HUDEP-2 (cell line): ENCODE measurements around the gene EMP2.
"Not testable (repeated sequence)": the region's sequence is repeated elsewhere in the genome, so short reads cannot be mapped to it uniquely, and the experiment has no call there.

Experiments
- DNase-seq, 76 experiments: peaks; one replicate each; lab custom pipeline; 2025; ENCODE audit not compliant: unreplicated experiment in 76 of 76; lab: John Stamatoyannopoulos, UW

EMP2 gene

DNA sequence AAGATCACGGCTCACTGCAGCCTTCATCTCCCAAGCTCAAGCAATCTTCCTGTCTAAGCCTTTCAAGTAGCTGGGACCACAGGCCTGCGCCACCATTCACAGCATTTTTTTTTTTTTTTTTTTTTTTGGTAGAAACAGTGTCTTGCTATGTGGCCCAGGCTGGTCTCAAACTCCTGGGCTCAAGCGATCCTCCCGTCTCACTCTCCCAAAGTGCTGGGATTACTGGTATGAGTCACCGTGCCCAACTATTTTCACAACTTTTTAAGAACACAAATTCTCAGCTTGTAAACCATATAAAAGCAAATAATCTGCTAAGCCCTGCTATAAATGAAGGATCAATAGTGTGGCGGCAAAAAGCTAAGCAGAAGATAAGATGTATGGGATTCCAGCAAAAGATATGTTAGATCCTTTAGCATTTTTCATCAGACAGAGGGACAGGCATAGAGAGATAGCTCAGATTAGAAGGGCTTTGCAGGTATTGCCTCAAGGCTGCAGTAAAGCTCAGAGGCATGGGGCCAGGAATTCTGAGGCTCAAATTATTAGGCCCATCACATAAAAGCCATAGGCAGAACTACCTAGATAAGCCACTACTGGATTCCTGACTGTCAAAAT is 55.1 kb downstream of the EMP2 start:
- no peak for DNase-seq

GRCh38 chr16:10522966-10523365 is 57.4 kb downstream of the EMP2 start:
- DNase-seq, result no peak

GRCh38 chr16:10521681-10522274 is 58.6 kb downstream of the EMP2 start:
- peak in 60 of 76 experiments; percentile 2 to 73 (median 35) for DNase-seq

GRCh38 chr16:10520869-10521578 is 59.4 kb downstream of the EMP2 start:
- no peak for DNase-seq

DNA sequence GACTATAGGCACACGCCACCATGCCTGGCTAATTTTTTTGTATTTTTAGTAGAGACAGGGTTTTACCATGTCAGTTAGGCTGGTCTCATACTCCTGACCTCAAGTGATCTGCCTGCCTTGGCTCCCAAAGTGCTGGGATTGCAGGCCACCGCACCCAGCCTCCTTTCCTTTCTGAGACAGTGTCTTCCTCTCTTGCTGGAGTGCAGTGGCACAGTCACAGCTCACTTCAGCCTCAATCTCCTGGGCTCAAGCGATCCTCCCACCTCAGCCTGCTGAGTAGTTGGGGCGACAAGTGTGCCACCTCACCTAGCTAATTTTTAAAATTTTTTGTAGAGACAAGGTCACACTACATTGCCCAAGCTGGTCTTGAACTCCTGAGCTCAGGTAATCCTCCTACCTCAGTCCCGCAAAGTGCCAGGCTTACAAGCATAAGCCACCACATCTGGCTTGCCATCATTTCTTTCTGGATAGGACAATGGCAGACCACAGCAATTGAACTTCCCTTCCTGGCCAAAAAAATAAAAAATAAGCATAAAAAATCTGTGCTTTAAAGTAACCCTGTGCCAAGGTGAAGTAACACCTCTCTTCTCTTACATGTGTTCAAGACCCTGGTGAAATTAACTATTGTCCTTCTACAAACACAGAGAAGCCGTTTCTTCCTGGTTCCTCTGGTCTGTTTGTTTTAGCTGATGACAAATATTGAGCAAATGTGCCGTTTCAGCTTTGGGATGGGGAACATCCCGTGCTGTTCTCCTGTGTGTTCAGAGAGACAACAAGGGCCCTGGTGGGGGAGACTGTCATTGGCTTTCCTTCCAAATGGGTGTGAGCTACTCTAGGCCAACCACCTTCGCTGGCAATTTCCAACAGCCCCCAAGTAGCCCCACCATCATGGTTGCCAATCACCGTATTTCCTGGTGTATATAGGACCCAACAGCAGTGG is 60.2 kb downstream of the EMP2 start:
- DNase-seq, result no peak

GRCh38 chr16:10519297-10519696 is 61.1 kb downstream of the EMP2 start:
- DNase-seq, result no peak

DNA sequence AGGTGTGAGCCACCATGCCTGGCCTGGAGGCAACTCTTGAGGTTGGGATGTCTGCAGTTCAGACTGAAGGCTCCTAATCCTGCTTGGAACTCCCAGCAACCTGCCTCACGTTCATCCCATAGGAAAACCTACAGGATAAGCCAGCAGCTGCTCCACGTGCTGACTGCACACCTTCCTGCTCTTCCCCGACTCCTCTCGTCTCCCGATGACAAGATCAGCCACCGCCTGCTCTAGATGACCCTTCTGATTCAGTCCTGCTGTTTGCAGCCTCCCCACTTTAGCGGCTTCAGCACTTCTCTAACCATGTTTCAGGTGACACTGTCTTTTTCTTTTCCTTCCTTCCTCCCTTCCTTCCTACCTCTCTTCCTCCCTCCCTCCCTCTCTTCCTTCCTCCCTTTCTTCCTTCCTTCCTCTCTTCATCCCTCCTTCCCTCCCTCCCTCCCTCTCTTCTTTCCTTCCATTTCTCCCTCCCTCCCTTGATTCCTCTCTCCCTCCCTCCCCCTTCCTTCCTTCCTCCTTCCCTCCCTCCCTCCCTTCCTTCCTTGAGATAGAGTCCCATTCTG is 61.8 kb downstream of the EMP2 start:
- DNase-seq, result no peak

DNA sequence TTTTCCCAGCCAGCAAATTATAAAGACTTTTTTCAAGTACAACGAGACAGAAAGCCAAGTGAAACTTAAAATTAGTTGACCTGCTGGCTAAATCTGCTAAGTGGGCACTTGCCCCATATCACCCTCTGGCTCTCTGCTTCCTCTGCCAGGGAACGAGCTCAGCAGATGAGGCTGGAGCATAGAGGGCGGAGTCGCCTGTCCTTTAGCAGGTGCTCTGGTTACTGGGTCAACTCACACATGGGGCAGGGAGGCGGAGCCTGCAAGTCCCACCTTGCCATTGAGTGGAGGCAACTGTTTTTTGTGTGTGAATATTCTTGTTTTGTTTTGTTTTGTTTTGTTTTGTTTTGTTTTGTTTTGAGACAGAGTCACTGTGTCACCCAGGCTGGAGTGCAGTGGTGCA is 62.5 kb downstream of the EMP2 start:
- DNase-seq, result no peak

DNA sequence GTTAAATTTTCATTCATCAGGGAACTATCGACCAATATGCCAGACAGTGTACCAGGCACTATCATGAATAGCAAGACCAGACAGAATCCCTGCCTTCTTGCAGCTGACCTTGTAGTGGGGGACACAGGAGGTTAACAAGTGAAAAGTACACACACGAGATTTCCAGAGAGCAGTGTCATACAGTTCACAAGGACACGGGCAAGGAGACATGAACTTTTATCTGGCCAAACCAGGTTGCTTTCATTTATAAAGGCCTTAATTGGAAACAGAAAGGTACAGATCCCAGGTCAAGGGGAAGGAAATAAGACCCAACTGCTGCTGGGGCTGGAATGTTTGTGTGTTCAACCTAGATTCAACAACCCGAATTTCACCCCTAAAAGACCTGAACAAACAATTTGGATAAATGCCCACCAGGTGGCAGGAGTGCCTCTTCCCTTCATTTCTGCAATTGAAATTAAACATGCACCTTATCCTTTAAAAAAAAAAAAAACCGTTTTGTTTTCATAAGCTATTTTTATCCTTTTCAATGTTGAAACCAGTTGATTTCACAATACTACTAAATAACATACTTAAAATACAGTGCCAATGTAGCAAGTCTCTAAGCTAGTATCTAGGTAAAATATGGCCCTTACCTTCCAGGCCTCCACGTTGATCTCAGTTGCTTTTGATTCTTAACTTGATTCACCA is 65.9 kb downstream of the EMP2 start:
- peak in 34 of 76 experiments; percentile 2 to 60 (median 28) for DNase-seq

DNA sequence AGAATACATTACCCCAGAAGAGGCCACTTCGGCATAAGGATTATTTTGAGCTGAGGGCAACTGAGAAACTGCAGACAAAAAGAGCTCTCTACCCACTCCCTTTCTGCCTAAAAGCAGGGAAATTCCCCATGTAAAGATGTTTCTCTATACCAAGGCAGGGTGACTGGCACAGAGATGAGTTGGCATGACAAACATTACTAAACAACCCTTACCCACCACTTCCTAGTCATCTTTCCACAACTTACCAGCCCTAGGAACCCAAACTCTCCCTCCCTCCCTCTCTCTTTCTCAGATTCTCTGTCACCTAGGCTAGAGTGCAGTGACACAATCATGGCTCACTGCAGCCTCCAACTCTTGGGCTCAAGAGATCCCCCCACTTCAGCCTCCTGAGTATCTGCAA is 68.6 kb downstream of the EMP2 start:
- no peak for DNase-seq

DNA sequence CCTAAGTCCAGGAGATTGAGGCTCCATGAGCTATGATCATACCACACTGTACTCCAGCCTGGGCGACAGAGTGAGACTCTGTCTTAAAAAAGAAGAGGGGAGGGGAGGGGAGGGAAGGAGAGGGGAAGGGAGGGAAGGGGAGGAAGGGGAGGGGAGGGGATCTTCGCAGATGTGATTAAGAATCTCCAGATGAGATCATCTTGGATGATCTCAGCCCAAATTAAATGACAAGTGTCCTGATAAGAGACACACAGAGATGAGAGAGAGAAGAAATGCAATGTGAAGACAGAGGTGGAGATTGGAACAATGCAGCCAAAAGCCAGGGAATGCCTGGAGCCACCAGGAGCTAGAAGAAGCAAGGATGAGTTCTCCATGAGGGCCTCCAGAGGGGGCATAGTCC is 70.1 kb downstream of the EMP2 start:
- DNase-seq, result no peak

DNA sequence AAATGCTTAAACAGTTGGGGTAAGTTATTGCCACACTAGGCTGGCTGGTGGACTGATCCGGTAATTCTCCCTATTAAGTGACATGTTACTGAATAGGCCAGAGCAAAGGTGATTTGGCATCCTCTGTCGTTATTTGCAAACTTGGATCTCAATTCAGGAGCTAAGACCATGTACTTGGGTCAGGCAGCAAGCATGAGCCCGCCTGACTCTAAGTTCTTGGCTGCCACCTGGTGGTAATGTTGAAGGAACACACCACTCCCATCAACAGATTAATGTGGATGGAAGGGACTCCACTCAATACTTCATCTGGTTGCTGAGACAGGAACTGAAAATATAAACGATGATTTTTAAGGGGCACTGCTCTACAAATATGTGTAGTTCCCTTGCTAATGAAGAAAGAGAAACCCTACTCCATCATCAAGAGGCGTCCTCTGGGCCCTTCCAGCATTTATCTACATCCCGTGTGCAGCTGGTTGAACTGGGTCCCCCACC is 70.8 kb downstream of the EMP2 start:
- peak in 72 of 76 experiments; percentile 9 to 86 (median 62) for DNase-seq

GRCh38 chr16:10505286-10505685 is 75.1 kb downstream of the EMP2 start:
- DNase-seq, result not testable (repeated sequence)

DNA sequence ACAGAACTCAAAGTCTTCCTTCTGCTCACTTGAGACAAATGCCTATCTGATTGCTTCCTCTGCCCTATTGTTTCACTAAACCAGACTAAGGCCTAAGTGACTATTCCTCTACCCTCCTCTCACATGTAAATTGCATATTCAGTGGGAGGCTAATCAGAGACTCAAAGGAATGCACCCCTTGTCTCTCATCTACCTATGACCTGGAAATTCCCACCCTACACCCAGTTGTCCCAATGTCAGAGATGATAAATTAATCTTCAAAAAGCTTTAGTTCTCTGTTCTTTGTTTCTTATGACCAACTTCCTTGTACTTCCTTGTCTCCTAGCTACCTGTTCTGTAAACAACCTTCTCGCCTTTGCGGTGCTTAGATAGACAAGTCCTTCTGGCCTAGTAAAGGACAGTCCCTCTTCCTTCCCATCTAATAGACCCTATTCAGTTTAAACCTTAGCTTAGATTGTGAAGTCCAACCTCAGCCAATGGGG is 76.0 kb downstream of the EMP2 start:
- no peak for DNase-seq

DNA sequence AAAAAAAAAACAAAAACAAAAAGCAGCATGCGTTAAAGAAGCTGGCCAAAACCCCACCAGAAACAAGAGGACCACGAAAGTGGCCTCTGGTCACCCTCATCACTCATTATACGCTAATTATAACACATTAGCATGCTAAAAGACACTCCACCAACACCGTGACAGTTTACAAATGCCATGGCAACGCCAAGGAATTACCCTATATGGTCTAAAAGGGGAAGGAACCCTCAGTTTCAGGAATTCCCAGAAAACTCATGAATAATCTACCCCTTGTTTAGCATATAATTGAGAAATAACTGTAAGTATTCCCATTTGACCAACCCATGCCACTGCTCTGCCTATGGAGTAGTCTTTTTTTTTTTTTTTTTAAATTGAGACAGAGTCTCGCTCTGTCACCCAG is 77.6 kb downstream of the EMP2 start:
- no peak for DNase-seq

GRCh38 chr16:10501016-10501607 is 79.3 kb downstream of the EMP2 start:
- peak in 73 of 76 experiments; percentile 18 to 89 (median 62) for DNase-seq

DNA sequence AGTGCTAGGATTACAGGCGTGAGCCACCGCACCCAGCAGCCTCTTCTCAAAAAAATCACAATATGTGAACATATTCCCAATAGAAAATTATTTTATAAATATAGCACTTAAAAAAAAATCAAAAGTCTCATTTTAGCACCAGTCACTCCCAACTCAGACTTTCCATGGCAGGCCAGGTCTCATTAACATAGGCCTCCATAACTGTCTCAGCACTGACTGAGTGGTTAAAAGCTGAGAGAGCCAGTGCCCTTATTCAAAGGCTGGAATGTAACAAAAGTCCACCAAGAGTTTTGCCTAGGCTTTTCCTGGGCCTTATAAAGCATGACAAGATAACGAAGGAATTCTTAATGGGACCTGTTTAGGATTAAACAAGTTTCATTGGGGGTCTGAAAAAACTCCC is 79.8 kb downstream of the EMP2 start:
- no peak for DNase-seq

DNA sequence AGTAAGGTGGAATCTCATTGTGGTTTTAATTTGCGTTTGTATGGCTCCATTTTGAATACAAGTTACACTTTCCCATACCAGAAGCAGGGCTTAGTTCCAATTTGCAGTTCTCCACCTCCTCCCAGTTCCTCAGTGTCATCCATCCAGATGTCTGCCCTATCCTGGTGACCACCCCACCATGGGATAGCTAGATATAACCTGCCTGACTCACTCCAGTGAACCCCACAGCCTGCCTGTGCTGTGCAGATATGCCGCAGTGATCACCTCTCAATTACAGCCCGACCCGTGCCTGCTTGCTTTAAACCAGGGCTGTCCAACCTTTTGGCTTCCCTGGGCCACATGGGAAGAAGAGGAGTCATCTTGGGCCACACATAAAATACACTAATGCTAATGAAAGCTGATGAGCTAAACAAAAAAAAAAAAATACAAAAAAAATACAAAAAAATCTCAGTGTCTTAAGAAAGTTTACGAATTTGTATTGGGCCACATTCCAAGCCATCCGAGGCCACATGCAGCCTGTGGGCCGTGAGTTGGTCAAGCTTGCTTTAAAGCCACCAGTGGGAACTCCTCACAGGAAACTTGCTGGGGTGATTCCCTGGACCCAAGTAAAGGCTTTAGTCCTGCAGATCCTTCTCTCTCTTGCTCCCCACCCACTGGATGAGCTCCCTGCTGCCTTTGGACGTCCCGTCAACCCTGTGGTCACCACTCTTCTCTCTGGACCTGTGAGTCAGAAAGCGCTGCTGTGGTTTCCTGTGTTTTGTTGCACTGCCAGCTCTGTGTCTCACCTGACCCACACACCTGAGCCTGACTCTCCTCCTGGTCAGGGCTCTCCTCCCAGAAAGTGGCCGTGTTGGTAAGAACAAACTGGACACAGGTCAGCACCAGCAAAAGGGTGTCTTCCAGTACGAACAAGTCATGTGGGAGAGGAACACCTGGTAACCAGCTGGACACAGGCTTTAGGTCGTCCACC is 83.0 kb downstream of the EMP2 start:
- peak in 17 of 76 experiments; percentile 3 to 57 (median 14) for DNase-seq
